HepG2 (cell line): Measurements from ENCODE around the gene KCNT2.

ENCODE experiments used
- CTCF ChIP-seq: sonication (generic); formaldehyde crosslinking; IDR thresholded peaks from 2 replicates; pipeline ENCODE4 v1.5.0; 2020; ENCODE audit warnings: mild to moderate bottlenecking, missing genetic modification reagents, moderate library complexity
- ETS1 ChIP-seq: sonication (generic); formaldehyde crosslinking; IDR thresholded peaks from 2 replicates; pipeline ENCODE4 v1.4.0; 2020; ENCODE audit warnings: missing genetic modification reagents
- JUN ChIP-seq: sonication (generic); formaldehyde crosslinking; IDR thresholded peaks from 2 replicates; pipeline ENCODE4 v1.4.0; 2020; ENCODE audit warnings: mild to moderate bottlenecking, missing genetic modification reagents
- MXI1 ChIP-seq: IDR thresholded peaks from 3 replicates; pipeline ENCODE4 v1.6.1; 2012; ENCODE audit warnings: low read depth, low read length, inconsistent platforms, borderline replicate concordance
- POLR2AphosphoS2 ChIP-seq: IDR thresholded peaks from 2 replicates; pipeline ENCODE4 v1.6.1; 2011; ENCODE audit warnings: low read depth, low read length, improper control_type of control experiment
- PRPF4 ChIP-seq: fragments of 200-400 bp; formaldehyde crosslinking; IDR thresholded peaks from 2 replicates; pipeline ENCODE4 v1.6.1; 2016; ENCODE audit warnings: low read length, low read depth; ENCODE audit not compliant: poor library complexity, severe bottlenecking
- TEAD3 ChIP-seq: optimal IDR thresholded peaks from 2 replicates; pipeline ENCODE3; 2016; ENCODE audit warnings: borderline replicate concordance
- ZNF234 ChIP-seq: sonication (generic); formaldehyde crosslinking; conservative IDR thresholded peaks from 2 replicates; pipeline ENCODE4 v1.5.1; 2020; ENCODE audit warnings: mild to moderate bottlenecking, missing genetic modification reagents
- ZNF292 ChIP-seq: sonication (generic); formaldehyde crosslinking; IDR thresholded peaks from 2 replicates; pipeline ENCODE4 v1.8.1; 2022; ENCODE audit warnings: mild to moderate bottlenecking, low read depth, missing genetic modification reagents, borderline replicate concordance
- ZSCAN5A ChIP-seq: sonication (generic); formaldehyde crosslinking; IDR thresholded peaks from 2 replicates; pipeline ENCODE4 v1.8.0; 2022; ENCODE audit warnings: mild to moderate bottlenecking, missing genetic modification reagents, borderline replicate concordance

GRCh38 chr1:196324345-196324744 lies 283.9 kb downstream of the KCNT2 start:
- no peak for TF ChIP-seq CTCF (CRISPR knock-in tag)
- TF ChIP-seq ETS1 (CRISPR knock-in tag), result no peak
- TF ChIP-seq POLR2AphosphoS2, result no peak
- TF ChIP-seq JUN (CRISPR knock-in tag), result no peak
- TF ChIP-seq ZSCAN5A (CRISPR knock-in tag), result no peak
- TF ChIP-seq PRPF4, result no peak
- TF ChIP-seq MXI1, result no peak
- no peak for TF ChIP-seq ZNF292
- no peak for TF ChIP-seq TEAD3 (CRISPR knock-in tag)
- TF ChIP-seq ZNF234 (CRISPR knock-in tag), result no peak
